ENCODE data around the gene CSHL1.

GRCh38 chr17:63944736-63945499 is 33.9 kb upstream of the CSHL1 start:
- TF ChIP-seq CTCF (IDR thresholded peaks at IDR 0.05) (no peak), ZFX (IDR thresholded peaks at IDR 0.05; ENCODE audit: borderline replicate concordance) (no peak)
